ENCODE data around the gene SPOCK1. TPM values are rescaled to one million over a fixed set of nuclear protein-coding genes. Genes with fewer than 3 reads are reported as not detected.

SPOCK1 gene
- polyA plus RNA-seq, 3 donors: 1.8 to 5.7 (median 2.1) TPM

GRCh38 chr5:137368651-137369050 lies 130.5 kb downstream of the SPOCK1 start:
- Mint-ChIP-seq H3K36me3 (peaks cover 0 to 3% of the 10 kb centered on the region in 2 donors), H3K9me3 (no peaks in the 10 kb centered on the region), H3K4me3 (no peak overlapping the region), H3K4me1 (peaks cover 26% of the 10 kb centered on the region), H3K27me3 (ENCODE audit: low read depth in 3 of 3) (peaks cover 2 to 10% (median 3%) of the 10 kb centered on the region in 3 donors), H3K27ac (no peak overlapping the region)
- Histone ChIP-seq H3K4me1 (ENCODE audit: control insufficient read depth in 1 of 2, insufficient read depth in 2 of 2, low read length in 2 of 2) (peaks cover 17 to 23% of the 10 kb centered on the region in 2 donors), H3K4me2 (replicated peaks; ENCODE audit: extremely low read depth, low read length, poor library complexity, severe bottlenecking) (no peak overlapping the region), H2AFZ (ENCODE audit: insufficient read depth, low read depth, low read length, poor library complexity, severe bottlenecking) (no peak overlapping the region), H3K4me3 (replicated peaks in 1 of 3; ENCODE audit: low read depth in 2 of 3, low read length in 3 of 3) (no peak overlapping the region), H3K9me3 (replicated peaks in 1 of 2; ENCODE audit: control insufficient read depth in 1 of 2, insufficient read depth in 1 of 2, low read length in 2 of 2) (no peaks in the 10 kb centered on the region), H3K36me3 (replicated peaks in 1 of 2; ENCODE audit: control insufficient read depth in 1 of 2, insufficient read depth in 2 of 2, low read length in 2 of 2) (no peaks in the 10 kb centered on the region), H3K79me2 (ENCODE audit: insufficient read depth, low read length) (no peaks in the 10 kb centered on the region), H3K9ac (ENCODE audit: insufficient read depth, low read length, poor library complexity, severe bottlenecking) (no peak overlapping the region), H3K27ac (ENCODE audit: low read depth in 1 of 2, low read length in 2 of 2) (no peak overlapping the region), H3K27me3 (ENCODE audit: control insufficient read depth in 2 of 2, insufficient read depth in 2 of 2, low read length in 2 of 2) (no peaks in the 10 kb centered on the region), H4K20me1 (ENCODE audit: insufficient read depth, low read length) (no peaks in the 10 kb centered on the region)
- no peak for DNase-seq
- 95% methylated on average over 3 of the region's 6 CpGs for WGBS (ENCODE audit: insufficient coverage)
- no peak for TF ChIP-seq CTCF (IDR thresholded peaks at IDR 0.05)
- intact Hi-C loops (cut with micrococcal nuclease): no loop called here

DNA sequence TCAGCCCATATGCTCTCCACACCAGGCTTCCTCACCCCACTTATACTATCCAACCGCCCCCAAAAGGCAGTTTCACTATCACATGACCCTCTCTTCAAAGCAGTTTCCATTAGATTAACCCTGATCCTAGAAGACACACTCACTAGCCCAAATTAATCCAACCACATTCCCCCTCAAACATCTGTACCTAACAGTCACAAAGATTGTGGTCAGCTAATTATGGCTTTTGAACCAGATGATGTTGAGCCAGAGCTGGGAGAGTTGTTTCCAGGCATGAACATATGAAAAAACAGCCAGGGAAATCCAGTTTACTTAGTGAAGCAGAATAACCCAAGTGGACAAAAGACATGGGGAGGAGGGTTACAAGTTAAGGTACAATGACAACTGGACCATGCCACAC lies 131.2 kb downstream of the SPOCK1 start:
- Mint-ChIP-seq H3K4me1 (peaks cover 19% of the 10 kb centered on the region), H3K27ac (no peak overlapping the region), H3K36me3 (peaks cover 0 to 3% of the 10 kb centered on the region in 2 donors), H3K4me3 (no peak overlapping the region), H3K27me3 (ENCODE audit: low read depth in 3 of 3) (peaks cover 2 to 10% (median 3%) of the 10 kb centered on the region in 3 donors), H3K9me3 (no peaks in the 10 kb centered on the region)
- Histone ChIP-seq H3K4me3 (replicated peaks in 1 of 3; ENCODE audit: low read depth in 2 of 3, low read length in 3 of 3) (no peak overlapping the region), H2AFZ (ENCODE audit: insufficient read depth, low read depth, low read length, poor library complexity, severe bottlenecking) (no peak overlapping the region), H3K27me3 (ENCODE audit: control insufficient read depth in 2 of 2, insufficient read depth in 2 of 2, low read length in 2 of 2) (no peaks in the 10 kb centered on the region), H3K36me3 (replicated peaks in 1 of 2; ENCODE audit: control insufficient read depth in 1 of 2, insufficient read depth in 2 of 2, low read length in 2 of 2) (no peaks in the 10 kb centered on the region), H3K27ac (ENCODE audit: low read depth in 1 of 2, low read length in 2 of 2) (no peak overlapping the region), H3K4me1 (ENCODE audit: control insufficient read depth in 1 of 2, insufficient read depth in 2 of 2, low read length in 2 of 2) (peaks cover 12 to 16% of the 10 kb centered on the region in 2 donors), H3K9me3 (replicated peaks in 1 of 2; ENCODE audit: control insufficient read depth in 1 of 2, insufficient read depth in 1 of 2, low read length in 2 of 2) (no peaks in the 10 kb centered on the region), H4K20me1 (ENCODE audit: insufficient read depth, low read length) (no peaks in the 10 kb centered on the region), H3K9ac (ENCODE audit: insufficient read depth, low read length, poor library complexity, severe bottlenecking) (no peak overlapping the region), H3K79me2 (ENCODE audit: insufficient read depth, low read length) (no peaks in the 10 kb centered on the region), H3K4me2 (replicated peaks; ENCODE audit: extremely low read depth, low read length, poor library complexity, severe bottlenecking) (no peak overlapping the region)
- DNase-seq: no peak
- intact Hi-C loops (cut with micrococcal nuclease): no loop called here
- WGBS (ENCODE audit: insufficient coverage): 91% methylated on average over 1 of the region's 1 CpG
- TF ChIP-seq CTCF (IDR thresholded peaks at IDR 0.05): no peak
